Activated T-cell treated with anti-CD3 and anti-CD28 coated beads, Interleukin-2, amount 50 U/mL, for 4 hours (primary cell): Measurements from ENCODE around the gene SLC44A5. TPM values are rescaled to one million over a fixed set of nuclear protein-coding genes. Genes with fewer than 3 reads are reported as not detected.
"Not testable (repeated sequence)": the region's sequence is repeated elsewhere in the genome, so short reads cannot be mapped to it uniquely, and the experiment has no call there.

Source experiments
- ATAC-seq, 2 donors: fragments of 200-7000 bp; cut with Tn5 transposase; one replicate each; pipeline ENCODE4 v1.10.0; 2021
- DNase-seq: peaks from one replicate; pipeline ENCODE4 v3.0.0-alpha.2; 2020
- H3K27me3 Mint-ChIP-seq: one replicate; pipeline ENCODE4 v1.8.0; 2021; ENCODE audit warnings: low read depth, mixed read lengths
- H3K36me3 Mint-ChIP-seq: one replicate; pipeline ENCODE4 v1.8.0; 2022; ENCODE audit warnings: mixed read lengths; ENCODE audit not compliant: insufficient read depth
- H3K4me1 Mint-ChIP-seq: one replicate; pipeline ENCODE4 v1.8.0; 2021; ENCODE audit warnings: low read depth, mixed read lengths
- H3K4me3 Mint-ChIP-seq: one replicate; pipeline ENCODE4 v1.8.0; 2021; ENCODE audit warnings: mild to moderate bottlenecking, moderate library complexity, mixed read lengths
- H3K9me3 Mint-ChIP-seq: one replicate; pipeline ENCODE4 v1.8.0; 2021; ENCODE audit warnings: mixed read lengths
- total RNA-seq, 3 donors: library from RNA; stranded (reverse); gene quantifications; one replicate each; pipeline ENCODE4 v1.2.1, GENCODE V29; 2021

SLC44A5 gene
- total RNA-seq, 3 donors from 2014 or later = 0.16 TPM; not detected in 2

- no peaks in the 10 kb centered on the region for H3K36me3 Mint-ChIP-seq
- no peak overlapping the region for H3K4me3 Mint-ChIP-seq
- H3K4me1 Mint-ChIP-seq = no peaks in the 10 kb centered on the region
- no peak for ATAC-seq
- peaks cover 4% of the 10 kb centered on the region for H3K9me3 Mint-ChIP-seq
- peaks cover 4% of the 10 kb centered on the region for H3K27me3 Mint-ChIP-seq
- no peak for DNase-seq
Observed at GRCh38 chr1:75188892-75189291, 422.0 kb downstream of the SLC44A5 start.

GRCh38 chr1:75181214-75181955 is 429.5 kb downstream of the SLC44A5 start:
- ATAC-seq, H3K36me3 Mint-ChIP-seq, H3K4me3 Mint-ChIP-seq, H3K4me1 Mint-ChIP-seq, H3K27me3 Mint-ChIP-seq, DNase-seq: not testable (repeated sequence)
- peaks cover 16% of the 10 kb centered on the region for H3K9me3 Mint-ChIP-seq

GRCh38 chr1:75174031-75174760 is 436.7 kb downstream of the SLC44A5 start:
- Mint-ChIP-seq H3K9me3 (no peaks in the 10 kb centered on the region), H3K27me3 (no peaks in the 10 kb centered on the region), H3K4me1 (no peaks in the 10 kb centered on the region), H3K36me3 (no peaks in the 10 kb centered on the region), H3K4me3 (no peak overlapping the region)
- ATAC-seq (no peak), DNase-seq (no peak)

- DNase-seq (no peak), ATAC-seq (no peak)
- no peaks in the 10 kb centered on the region for H3K27me3 Mint-ChIP-seq
- no peaks in the 10 kb centered on the region for H3K36me3 Mint-ChIP-seq
- H3K4me3 Mint-ChIP-seq = no peak overlapping the region
- no peaks in the 10 kb centered on the region for H3K4me1 Mint-ChIP-seq
- H3K9me3 Mint-ChIP-seq = no peaks in the 10 kb centered on the region
Observed at GRCh38 chr1:75172556-75172955, 438.4 kb downstream of the SLC44A5 start.

GRCh38 chr1:75171876-75172275 is 439.0 kb downstream of the SLC44A5 start:
- DNase-seq = no peak
- Mint-ChIP-seq H3K36me3 (no peaks in the 10 kb centered on the region), H3K27me3 (no peaks in the 10 kb centered on the region), H3K4me1 (no peaks in the 10 kb centered on the region), H3K9me3 (no peaks in the 10 kb centered on the region), H3K4me3 (no peak overlapping the region)
- ATAC-seq = no peak

GRCh38 chr1:75170981-75171380 is 439.9 kb downstream of the SLC44A5 start:
- Mint-ChIP-seq H3K9me3 (peaks cover 5% of the 10 kb centered on the region), H3K36me3 (no peaks in the 10 kb centered on the region), H3K4me3 (no peak overlapping the region), H3K4me1 (no peaks in the 10 kb centered on the region), H3K27me3 (no peaks in the 10 kb centered on the region)
- ATAC-seq = no peak
- no peak for DNase-seq

GRCh38 chr1:75170011-75170410 is 440.9 kb downstream of the SLC44A5 start:
- peaks cover 5% of the 10 kb centered on the region for H3K9me3 Mint-ChIP-seq
- no peaks in the 10 kb centered on the region for H3K4me1 Mint-ChIP-seq
- H3K36me3 Mint-ChIP-seq = no peaks in the 10 kb centered on the region
- H3K4me3 Mint-ChIP-seq = no peak overlapping the region
- ATAC-seq = no peak
- DNase-seq = no peak
- no peaks in the 10 kb centered on the region for H3K27me3 Mint-ChIP-seq

- ATAC-seq = no peak
- DNase-seq = no peak
- Mint-ChIP-seq H3K4me3 (no peak overlapping the region), H3K36me3 (no peaks in the 10 kb centered on the region), H3K4me1 (no peaks in the 10 kb centered on the region), H3K27me3 (no peaks in the 10 kb centered on the region), H3K9me3 (peaks cover 5% of the 10 kb centered on the region)
Observed at GRCh38 chr1:75166821-75167220, 444.1 kb downstream of the SLC44A5 start.

GRCh38 chr1:75165264-75165663 is 445.6 kb downstream of the SLC44A5 start:
- H3K9me3 Mint-ChIP-seq = peaks cover 5% of the 10 kb centered on the region
- H3K4me1 Mint-ChIP-seq = no peaks in the 10 kb centered on the region
- H3K36me3 Mint-ChIP-seq = no peaks in the 10 kb centered on the region
- H3K4me3 Mint-ChIP-seq = no peak overlapping the region
- ATAC-seq (no peak), DNase-seq (no peak)
- H3K27me3 Mint-ChIP-seq = no peaks in the 10 kb centered on the region

GRCh38 chr1:75159154-75159553 is 451.8 kb downstream of the SLC44A5 start:
- peaks cover 7% of the 10 kb centered on the region for H3K9me3 Mint-ChIP-seq
- H3K36me3 Mint-ChIP-seq = no peaks in the 10 kb centered on the region
- H3K4me3 Mint-ChIP-seq = no peak overlapping the region
- ATAC-seq (no peak), DNase-seq (no peak)
- no peaks in the 10 kb centered on the region for H3K4me1 Mint-ChIP-seq
- no peaks in the 10 kb centered on the region for H3K27me3 Mint-ChIP-seq

Other genes starting within 250 kb of the SLC44A5 start
- 10 to 100 TPM; 29.3 to 38.7 (median 38.6) TPM for gene ACADM, start 113.6 kb upstream of the SLC44A5 start, total RNA-seq
- gene RABGGTB, start 175.1 kb upstream of the SLC44A5 start, total RNA-seq = 100 to 1,000 TPM; 292 to 334 (median 324) TPM
- gene MSH4, start 185.8 kb upstream of the SLC44A5 start, total RNA-seq = under 1 TPM; 0.28 to 0.45 (median 0.41) TPM